Measurements from ENCODE around the gene TEKT5.

TEKT5 gene

DNA sequence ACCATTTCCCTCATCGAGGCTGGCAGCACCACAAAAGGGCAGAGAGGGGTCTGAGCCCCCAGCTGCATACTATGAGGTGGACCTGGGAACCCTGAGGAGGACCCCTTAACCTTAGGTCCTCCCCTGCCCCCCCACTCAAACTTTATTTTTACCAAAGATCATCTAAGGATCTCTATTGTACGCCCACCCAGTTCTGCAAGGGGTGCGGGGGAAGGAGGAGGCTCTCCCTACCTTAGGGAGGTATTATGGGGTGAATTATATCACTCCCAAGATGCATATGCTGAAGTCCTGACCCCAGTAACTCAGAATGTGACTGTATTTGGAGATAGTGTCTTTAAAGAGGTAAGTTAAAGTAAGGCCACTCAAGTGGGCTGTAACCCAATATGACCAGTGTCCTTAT, 87.6 kb downstream of the TEKT5 start:
- DNase-seq = no peak

DNA sequence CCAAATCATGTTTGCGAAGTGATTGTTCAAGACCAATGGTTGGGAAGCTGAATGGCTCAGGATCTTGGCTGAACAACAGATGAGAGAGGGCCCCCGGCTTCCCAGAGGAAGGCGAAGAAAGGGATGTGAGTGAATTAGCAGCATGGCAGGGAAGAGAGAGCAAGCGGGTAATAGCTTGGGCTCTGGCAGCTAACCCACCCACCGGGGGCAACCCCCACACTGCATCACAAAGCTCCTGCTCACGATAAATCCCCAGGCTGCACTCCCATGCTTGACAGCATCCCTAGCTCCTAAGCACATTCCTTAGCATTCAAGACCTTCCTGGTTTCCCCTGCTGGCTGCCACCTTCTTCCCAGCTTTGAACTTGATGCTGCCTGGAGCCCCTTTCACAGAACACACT, 88.1 kb downstream of the TEKT5 start:
- DNase-seq = no peak

DNA sequence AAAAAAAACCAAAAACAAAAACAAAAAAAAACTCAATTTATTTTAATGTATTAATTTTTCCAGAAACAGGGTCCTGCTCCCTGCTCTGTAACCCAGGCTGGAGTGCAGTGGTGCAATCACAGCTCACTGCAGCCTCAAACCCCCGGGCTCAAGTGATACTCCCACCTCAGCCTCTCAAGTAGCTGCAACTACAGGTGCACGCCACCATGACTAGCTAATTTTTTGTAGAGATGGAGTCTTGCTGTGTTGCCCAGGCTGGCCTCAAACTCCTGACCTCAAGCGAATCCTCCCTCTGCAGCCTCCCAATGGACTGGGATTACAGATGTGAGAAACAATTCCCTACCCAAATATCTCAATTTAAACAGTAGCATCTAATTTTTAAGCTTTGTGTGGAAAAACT, 89.1 kb downstream of the TEKT5 start:
- no peak for DNase-seq

DNA sequence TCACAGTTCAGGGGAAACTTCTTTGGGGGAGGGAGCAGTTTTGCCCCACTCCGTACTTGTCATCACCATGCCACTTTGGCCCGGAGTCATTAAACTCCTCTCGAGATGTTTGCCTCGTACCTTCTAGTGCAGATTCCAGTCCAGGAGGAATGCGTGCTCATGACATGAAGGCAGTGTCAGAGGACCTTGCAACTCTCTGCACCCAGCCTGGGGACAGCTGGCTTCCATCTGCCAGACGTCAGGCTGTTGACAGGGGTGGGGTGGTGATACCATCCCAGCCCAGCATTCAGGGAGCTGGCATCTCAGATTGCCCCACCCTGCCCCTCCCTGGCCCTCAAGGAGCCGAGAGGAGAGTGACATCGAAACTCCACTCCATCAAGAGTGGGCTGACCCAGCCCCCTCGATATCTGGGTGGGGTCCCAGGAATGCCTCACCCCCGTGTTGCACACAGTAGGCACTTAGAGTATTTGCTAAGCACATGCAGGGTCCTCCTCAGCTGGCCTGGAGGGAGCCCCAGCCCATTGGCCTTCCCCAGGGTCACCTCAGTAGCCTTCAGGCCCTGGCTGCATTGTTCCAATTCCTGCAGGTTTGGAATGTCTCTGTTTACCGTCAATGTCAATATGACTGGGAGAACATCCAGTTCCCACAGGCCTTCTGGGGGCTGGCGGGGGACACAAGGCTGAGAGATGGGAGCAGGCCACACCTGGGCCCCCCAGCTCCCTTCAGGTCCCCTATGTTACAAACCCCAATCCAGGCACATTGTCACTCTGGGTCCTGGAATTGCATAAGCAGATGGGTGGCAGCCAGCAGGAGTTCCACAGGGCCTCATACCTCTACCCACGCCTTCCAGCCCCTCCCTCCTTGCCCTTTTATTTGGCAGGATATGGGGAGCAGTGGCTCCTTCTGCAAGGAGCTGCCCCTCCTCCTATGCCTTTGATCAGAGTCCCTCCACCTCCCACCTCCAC, 93.0 kb downstream of the TEKT5 start:
- no peak for DNase-seq

DNA sequence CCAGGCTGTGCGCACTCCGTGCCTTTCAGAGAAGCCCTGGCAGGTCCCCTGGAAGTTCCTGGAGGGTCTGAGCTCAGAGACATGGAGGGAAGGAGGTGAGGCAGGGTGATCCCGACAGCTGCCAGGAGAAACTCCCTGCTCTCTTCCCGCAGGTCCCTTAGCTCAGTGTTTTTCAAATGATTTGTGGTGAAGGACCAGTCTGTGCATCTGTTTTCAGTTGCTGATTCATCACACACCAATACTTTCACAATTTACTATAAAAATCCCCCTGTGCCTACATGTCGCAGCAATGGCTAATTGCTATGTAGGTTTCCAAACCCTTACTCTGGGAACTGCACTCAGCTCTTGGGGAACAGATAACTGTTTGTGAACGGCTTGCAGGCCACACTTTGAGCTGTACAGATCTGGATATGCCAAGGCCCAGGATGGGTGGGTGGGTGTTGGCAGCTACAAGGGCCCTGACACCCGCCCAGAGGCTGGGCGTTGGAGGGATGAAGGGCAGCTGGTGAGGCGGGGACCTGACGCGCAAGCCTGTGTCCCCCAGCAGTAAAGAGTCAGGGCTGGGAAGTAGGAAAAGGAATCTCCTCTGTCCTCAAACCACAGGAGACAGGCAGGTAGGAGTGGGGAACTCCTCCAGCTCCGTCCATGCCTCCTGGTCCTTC, 93.8 kb downstream of the TEKT5 start:
- no peak for DNase-seq

DNA sequence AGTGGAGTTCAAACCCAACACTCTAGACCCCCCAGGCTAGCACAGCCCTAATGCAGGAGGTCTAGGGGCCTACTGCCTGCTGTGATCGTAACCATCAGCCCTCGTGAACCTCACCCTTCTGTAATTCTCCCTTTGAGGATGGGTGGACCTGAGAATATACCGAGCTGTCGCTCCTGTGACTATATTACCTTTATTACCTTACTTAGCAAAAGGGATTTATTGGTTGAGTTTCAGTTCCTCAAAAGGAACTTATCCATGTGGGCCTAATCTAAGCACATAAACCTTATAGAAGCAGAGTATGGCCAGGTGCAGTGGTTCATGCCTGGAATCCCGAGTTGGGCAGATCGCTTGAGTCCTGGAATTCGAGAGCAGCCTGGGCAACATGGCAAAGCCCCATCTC, 95.1 kb downstream of the TEKT5 start:
- no peak for DNase-seq

DNA sequence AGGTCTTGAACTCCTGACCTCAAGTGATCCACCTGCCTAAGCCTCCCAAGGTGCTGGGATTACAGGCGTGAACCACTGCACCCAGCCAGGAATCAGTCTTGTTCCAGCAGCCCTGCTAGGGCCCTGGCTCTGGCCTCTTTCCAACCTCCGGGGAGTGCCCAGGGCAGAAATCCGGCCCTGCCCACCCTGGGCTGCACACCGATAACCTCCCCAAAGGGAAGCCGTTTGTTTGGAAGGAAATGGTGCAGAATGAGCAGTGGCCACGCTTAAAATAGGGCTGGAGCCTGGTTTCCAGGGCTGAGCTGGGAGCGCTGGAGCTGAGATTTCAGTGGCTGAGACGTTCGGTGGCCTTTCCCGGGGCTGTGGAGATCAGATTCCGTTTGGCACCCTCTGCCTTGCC, 96.6 kb downstream of the TEKT5 start:
- no peak for DNase-seq

DNA sequence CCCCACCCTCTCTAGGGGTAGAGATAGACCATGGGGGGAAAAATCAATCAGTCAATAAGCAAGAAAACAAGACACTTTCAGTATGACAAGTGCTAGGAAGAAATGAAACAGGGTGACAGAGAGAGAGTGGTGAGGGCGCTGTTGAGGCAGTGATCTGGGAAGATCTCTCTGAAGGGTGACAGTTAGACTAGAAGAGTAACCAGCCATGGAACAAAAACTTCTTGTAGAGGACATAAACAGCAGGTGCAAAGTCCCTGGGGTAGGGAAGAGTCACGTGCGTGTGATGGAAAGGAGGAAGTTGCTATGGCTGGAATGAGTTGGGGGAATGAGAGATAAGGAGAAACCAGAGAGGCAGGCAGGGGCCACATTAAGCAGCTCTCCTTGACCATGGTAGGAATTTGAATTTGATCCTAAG, 97.5 kb downstream of the TEKT5 start:
- no peak for DNase-seq

DNA sequence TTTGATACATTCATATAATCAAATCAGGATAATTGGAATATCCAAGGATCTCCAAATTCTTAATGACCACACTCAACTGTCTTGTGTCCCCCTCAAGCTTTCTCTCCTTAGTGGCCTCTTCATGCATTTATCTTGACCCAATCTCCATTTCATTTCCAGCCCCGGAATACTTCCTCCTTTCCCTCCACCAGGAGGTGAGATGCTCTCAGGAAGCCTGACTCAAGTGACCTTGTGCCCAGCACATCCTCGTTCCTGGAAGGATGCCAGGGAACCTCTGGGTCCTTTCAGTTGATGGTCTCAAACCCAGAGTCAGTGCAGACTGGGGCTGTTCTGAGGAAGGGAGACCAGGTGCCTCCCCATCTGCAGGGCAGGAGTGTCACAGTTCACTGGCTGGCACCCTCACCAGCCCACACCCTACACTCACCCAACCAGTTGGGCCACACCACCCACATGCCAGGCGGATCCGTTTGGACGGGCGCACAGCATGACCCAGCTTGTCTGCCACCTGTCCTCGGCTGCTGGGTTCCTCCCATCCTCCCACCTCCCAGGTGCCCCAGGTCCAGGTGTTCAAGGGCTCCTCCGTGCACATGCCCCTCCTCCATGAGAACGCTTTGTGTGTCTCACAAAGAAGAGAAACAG, 100.3 kb downstream of the TEKT5 start:
- DNase-seq = no peak

DNA sequence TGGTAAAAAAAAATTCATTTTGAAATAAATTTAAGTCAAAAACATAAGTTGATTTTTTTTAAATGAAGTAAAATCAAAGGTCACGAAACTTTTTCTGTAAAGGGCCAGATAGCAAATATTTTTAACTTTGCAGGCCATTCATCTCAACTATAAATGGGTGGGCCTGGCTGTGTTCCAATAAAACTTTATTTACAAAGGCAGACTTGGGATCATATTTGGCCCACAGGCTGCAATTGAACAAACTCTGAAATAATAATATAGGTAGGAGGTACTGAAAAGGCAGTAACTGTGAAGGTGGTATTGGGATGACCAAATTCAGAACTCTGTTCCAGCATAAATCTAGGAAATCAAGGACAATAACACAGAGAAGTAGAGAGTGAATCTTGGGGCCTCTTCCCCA, 102.1 kb downstream of the TEKT5 start:
- no peak for DNase-seq

DNA sequence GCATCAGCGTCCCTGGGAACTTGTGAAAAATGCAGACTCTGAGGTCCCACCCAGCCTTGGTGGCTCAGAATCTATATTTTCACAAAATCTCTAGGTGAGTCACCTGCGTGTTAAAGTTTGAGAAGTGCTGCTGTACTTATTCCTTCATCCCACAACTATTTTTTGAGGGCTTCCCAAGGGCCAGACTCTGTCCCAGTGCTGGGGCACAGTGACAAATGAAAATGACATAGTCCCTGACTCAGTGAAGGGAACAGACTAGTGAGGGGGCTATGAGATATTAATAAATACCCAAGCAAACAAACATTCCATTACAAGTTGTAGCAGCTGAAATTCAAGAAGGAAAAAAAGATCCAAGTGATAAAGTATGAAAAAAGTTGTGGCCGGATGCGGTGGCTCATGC, 104.4 kb downstream of the TEKT5 start:
- no peak for DNase-seq

DNA sequence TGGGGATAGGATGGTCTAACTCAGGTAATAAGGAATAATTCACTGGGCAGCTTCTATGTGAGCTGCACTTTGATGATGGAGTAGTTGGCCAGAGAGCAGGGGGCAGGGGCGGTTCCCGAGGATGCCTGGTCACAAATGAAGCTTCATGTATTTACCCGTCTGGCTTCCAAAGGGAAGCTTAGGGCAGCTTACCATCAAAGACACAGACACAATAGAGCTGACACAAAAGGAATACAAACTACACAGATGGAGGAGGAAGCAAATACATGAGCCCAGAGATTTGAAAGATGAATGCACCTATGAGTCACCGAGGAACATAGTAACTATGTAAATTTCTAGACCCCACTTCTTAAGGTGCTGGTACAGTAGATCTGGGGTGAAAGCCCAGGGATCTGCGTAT, 105.6 kb downstream of the TEKT5 start:
- no peak for DNase-seq

DNA sequence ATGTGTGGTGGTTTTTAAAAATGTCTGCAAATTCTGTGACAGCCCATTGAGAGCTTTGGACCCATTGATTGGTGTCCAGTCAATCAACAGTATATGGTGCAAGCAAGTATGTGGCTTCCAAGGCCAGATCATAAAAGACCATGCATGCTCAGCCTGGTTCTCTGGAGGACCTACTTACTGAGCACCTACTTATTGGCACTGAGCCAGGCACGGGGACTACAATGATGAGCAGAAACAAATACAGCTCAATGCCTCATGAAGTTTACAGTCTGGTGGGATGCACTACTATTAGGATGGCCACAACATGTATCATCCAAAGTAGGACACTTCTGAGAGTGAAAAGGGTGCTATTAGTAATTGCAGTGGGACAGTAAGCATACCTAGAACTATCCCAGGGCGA, 107.1 kb downstream of the TEKT5 start:
- DNase-seq = no peak

DNA sequence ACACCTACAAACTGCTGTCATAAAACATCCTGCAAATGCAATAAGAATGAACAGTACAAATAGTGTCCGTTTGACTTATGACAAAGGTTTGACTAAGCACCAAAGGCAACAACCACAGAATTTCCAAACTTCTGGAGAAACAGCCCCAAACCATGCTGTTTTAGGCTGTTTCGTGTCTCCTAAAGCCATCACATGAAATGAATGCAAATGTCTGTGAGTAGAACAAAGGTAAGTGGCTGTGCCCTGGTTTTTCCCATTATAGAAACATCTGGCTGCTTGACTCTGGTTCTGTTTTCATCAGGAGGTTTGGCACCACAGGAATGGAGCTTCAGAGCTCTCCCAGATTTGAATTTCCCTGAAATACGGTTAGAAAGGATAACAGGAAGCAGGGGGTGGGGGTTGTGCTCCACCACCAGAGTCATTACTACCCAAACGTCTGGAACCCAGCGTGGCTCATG, 109.7 kb downstream of the TEKT5 start:
- no peak for DNase-seq

DNA sequence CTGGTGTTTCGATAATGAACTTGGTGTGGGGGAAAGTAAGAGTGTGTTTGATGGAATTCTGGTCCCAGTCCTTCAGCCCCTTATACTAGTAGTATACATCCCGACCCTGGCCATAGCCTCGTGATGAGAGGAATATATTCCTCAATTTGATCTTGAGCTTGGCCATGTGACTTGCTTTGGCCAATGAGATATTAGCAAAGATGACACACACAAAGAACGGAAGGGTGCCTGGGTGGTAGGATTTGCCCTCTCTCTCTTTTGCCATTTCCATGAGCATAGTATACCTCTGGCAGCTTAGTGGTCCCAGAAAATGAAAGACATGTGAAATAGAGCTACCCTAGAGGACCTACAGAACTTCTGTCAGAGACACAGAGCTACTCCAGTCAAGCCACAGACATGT, 111.5 kb downstream of the TEKT5 start:
- no peak for DNase-seq

DNA sequence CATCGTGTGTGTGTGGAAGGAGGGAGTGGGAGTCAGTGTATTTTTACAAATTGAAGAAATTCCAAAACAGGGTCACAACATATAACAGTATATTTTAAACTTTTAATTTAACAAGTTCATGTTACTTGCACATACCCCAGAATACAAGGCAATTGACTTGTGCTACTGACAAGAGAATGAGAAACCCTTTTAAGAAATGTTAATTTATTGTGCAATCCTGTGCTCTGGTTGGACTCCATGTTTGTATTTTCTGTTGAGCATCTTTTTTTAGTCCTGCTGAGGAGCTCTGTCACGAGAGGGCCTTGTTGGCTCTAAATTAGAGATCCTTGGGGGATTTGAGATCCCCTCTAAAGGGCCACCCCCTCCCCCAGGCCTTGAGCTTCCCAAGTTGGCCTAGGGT, 113.2 kb downstream of the TEKT5 start:
- DNase-seq = no peak

DNA sequence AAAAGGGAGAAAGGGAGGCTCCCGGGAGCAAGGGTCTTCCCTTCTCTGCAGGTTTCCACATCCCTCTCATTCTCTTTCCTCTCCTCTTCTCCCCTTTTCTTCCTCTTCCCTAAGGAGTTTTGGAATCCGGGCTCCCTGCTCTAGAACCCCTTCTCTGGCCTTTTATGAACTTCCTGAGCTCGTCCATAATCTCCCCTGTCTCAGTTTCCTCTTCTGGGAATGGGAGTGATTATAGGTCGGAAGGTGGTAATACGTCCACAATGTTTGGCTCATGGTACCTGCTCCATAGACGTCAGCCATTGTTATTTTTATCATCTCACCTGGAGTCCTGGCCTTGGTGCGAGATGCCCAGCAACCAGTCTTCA, 113.9 kb downstream of the TEKT5 start:
- DNase-seq = no peak

DNA sequence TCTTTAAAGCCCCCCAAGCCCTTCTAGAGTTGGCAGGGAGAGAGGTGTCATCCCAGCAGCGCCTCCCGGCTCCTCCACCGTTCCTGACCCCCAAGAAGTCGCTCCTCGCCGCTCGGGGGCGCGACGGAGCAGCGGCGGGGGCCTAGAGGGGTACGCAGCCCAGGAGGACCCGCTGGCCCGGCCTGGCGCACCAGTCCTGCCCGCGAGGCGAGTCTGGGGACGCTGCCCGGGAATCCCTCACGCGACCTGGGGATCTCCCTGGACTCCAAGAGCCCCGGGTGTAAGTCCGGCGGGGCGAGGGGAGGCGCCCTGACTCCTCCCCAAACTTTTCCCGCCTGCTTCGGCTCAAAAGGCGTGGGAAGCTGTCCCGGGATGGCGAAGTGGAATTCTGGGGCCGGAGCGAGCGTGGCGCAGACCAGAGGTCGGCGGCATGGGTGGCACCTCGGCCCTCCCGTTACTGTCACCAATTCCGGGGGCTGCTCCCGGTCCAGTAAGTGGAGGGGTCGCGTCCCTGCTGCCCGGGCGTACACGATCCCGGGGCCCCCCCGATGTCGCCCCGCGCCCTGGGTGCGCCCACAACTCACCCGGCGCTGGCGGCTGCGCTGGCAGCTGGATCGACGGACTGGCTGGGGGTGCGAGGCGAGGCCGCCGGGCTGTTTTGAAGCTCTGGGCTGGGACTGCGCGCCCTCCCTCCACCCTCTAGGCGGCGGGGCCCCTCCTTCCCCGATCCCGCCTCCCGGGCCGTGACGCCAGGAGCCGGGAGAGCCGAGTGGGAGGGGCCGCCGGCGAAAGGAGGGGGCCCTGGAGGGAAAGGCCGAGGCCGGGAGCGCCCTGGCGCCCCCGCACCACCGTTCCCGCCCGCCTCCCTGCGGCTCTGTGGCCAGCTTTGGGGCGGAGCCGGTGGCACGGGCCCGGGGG, 114.5 kb downstream of the TEKT5 start, which contains the start of gene EMP2:
Gene EMP2 (minus strand): TSS at position 634 of the 918 bp plus-strand sequence. CDS start 32,981 bp downstream, outside the sequence.
- DNase-seq = peak in 1 of 2 donors; percentile 11

DNA sequence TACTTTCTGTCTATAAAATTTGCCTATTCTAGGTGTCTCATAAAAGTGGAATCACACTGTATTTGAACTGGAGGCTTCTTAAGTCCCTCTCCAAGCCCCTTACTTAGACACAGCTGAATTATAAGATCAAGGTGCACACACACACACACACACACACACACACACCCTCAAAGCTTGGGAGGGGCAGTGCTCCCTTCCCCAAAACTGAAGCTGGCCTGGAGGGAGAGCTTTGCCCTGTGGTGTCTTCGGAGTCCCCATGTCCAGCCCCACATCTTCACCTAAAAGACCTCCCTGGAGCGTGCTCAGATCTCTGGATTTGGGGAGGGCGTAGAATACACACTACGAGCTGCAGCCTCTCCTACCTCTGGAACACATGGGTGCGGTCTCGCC, 115.2 kb downstream of the TEKT5 start:
- DNase-seq = no peak

DNA sequence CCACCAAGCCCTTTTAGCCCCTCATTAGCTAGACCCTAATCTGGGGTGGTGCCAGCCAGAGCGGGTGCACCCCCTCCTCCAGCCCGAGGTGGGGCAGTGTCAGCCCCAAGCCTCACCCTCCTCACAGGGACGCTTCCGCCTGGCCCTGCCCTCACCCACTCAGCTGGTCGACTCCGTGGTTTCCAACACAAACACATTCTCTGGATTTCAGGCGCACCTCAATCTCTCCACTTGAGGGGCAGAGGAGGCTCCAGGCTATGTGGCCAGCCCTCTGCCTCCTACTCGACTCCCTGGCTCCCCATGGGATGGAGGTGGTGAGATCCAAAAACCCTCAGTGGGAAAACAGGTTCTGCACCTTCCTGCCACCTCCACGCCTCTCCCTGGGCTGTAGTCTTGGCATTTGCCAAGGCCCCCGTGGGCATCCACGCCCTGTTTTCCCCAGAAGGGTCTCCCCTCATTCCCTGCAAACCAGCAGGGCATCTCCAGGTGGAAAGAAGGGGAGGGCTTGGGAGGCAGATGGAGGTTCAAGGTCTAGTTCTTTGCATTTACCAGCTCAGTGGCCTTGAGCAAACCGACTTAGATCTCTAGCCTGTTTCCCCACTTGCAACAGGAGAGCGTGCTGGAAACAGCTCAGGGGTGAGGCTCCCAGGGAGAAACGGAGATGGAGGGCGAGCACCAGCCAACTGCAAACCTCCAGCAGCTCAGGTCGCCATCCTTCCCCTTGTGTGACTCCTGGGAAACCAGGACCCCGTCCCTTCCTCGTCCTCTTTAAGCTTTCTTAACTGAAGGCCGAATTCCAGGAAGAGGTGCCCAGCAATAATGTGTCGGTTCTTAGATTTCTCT, 116.0 kb downstream of the TEKT5 start:
- DNase-seq = no peak
